Stomach smooth muscle (tissue), 2 donors: ENCODE data around the gene KIRREL3.

Experiments
- H3K27ac ChIP-seq: one replicate; pipeline ENCODE4 v1.7.0; 2013; ENCODE audit warnings: mild to moderate bottlenecking, low read length, inconsistent platforms
- H3K27me3 ChIP-seq, 2 donors: one replicate each; pipeline ENCODE4 v1.7.0; 2013; ENCODE audit warnings: low read length in 2 of 2; ENCODE audit not compliant: insufficient read depth in 2 of 2, control insufficient read depth in 1 of 2
- H3K36me3 ChIP-seq, 2 donors: one replicate each; pipeline ENCODE4 v1.7.0; 2013; ENCODE audit warnings: low read length in 2 of 2; ENCODE audit not compliant: control insufficient read depth in 2 of 2, insufficient read depth in 2 of 2
- H3K4me1 ChIP-seq: one replicate; pipeline ENCODE4 v1.7.0; 2013; ENCODE audit warnings: low read length; ENCODE audit not compliant: control insufficient read depth, insufficient read depth
- H3K4me3 ChIP-seq, 2 donors: one replicate each; pipeline ENCODE4 v1.7.0; 2013; ENCODE audit warnings: low read length in 2 of 2
- H3K9ac ChIP-seq, 2 donors: one replicate each; pipeline ENCODE4 v1.7.0; 2013; ENCODE audit warnings: low read length in 2 of 2, mild to moderate bottlenecking in 1 of 2
- H3K9me3 ChIP-seq, 2 donors: one replicate each; pipeline ENCODE4 v1.7.0; 2013; ENCODE audit warnings: low read length in 2 of 2; ENCODE audit not compliant: control insufficient read depth in 2 of 2
- donor health status: healthy.
- donor health status: Pancreatic carcinoma.

Gene KIRREL3

DNA sequence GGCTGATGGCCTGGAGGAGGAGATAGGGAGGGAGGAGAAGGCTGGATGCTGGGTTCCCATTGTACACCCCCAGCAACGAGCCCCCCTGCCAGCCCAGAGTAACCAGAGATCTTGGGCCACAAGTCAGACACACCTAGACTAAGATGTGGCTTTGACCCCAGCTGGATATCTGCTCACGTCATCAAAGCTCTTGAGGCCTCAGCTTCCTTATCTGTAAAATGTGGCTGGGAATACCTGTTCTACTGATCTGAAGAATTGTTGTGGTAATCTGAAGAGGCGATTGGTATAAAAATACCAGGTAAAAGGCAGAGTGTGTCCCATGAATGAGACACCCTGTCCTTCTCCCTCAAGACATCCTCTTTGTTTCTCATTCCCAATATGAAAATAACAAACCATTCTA is 365.1 kb downstream of the KIRREL3 start:
- H3K9ac ChIP-seq, result no peak overlapping the region
- no peaks in the 10 kb centered on the region for H3K36me3 ChIP-seq
- H3K4me1 ChIP-seq, result no peaks in the 10 kb centered on the region
- peaks cover 2 to 4% of the 10 kb centered on the region in 2 donors for H3K27me3 ChIP-seq
- H3K9me3 ChIP-seq, result no peaks in the 10 kb centered on the region
- no peak overlapping the region for H3K27ac ChIP-seq
- no peak overlapping the region for H3K4me3 ChIP-seq

DNA sequence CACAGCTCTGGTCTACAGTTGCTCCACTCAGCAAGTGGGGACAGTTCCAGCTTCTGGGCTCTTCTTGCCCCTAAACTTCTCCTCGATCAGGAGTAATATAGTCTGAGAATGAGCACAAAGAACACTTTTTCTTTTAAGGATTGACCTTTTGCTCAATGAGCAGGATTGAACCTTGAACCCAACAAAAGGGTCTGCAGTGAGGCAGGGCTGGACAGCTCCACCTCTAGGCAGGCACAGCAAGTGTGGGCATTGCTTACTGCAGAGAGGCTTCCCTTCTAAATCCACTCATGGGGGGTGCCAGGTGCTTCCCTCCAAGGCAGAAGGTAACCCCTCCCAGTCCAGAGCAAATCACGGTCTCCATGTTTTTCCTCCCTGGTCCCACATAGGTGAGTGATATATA is 365.6 kb downstream of the KIRREL3 start:
- Histone ChIP-seq H3K36me3 (no peaks in the 10 kb centered on the region), H3K9ac (no peak overlapping the region), H3K27ac (no peak overlapping the region), H3K4me3 (no peak overlapping the region), H3K9me3 (no peaks in the 10 kb centered on the region), H3K27me3 (peaks cover 2 to 4% of the 10 kb centered on the region in 2 donors), H3K4me1 (no peaks in the 10 kb centered on the region)

DNA sequence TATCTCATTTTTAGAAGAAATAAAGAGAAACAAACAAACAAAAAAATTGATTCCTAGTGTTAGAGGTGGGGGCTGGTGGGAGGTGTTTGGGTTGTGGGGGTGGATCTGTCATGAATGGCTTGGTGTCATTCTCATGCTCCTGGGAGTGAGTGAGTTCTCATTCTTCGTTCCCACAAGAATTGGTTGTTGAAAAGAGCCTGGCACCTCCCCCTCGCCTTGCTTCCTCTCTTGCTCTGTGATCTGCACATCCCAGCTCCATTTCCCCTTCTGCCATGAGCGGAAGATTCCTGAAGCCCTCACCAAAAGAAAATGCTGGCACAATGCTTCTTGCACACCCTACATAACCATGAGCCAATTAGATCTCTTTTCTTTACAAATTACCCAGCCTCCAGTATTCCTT is 367.2 kb downstream of the KIRREL3 start:
- Histone ChIP-seq H3K27me3 (peaks cover 2 to 6% of the 10 kb centered on the region in 2 donors), H3K4me3 (no peak overlapping the region), H3K36me3 (no peaks in the 10 kb centered on the region), H3K4me1 (no peaks in the 10 kb centered on the region), H3K9ac (no peak overlapping the region), H3K27ac (no peak overlapping the region), H3K9me3 (no peaks in the 10 kb centered on the region)

DNA sequence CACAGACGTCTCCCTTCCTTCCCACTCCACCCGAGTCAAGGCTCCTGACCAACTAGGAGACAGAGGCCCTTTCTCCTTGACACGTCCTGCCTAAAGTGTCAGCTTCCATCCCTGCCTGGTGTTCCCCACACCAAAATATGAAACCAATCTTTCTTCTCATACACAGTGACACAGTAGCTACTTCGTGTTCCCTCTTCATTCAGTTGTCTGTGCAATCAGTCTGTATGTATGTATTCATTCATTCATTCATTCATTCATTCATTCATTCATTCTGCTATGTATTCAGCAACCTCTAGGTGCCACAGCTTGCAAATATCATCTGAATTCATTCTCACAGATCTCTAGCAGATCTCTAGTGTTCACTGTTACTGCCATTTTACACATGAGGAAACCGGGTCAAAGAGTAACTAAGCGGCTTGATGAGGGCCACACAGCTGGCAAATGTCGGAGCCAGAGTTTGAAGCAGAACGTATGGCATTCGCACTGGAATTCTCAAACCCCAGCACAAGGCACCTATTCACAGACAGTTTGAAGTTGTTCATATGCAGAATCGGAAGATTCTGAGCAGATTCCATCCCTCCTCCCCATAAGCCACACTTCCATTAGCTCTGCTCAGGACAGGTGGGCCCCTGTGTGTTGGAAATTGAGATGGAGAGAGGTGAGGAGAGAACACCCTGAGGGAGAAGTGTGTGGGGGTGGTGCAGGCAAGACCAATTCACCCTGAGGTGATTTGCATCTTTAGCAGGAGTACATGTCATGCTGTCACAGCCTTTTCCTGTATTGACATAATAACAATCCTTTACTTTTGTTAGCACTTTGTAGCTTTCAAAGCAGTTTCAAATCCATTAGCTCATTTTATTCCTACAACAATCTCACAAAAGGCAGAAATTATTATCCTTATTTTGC is 369.4 kb downstream of the KIRREL3 start:
- H3K27me3 ChIP-seq, result peaks cover 2 to 5% of the 10 kb centered on the region in 2 donors
- no peak overlapping the region for H3K9ac ChIP-seq
- H3K27ac ChIP-seq, result no peak overlapping the region
- H3K4me3 ChIP-seq, result no peak overlapping the region
- no peaks in the 10 kb centered on the region for H3K36me3 ChIP-seq
- H3K9me3 ChIP-seq, result no peaks in the 10 kb centered on the region
- no peaks in the 10 kb centered on the region for H3K4me1 ChIP-seq

DNA sequence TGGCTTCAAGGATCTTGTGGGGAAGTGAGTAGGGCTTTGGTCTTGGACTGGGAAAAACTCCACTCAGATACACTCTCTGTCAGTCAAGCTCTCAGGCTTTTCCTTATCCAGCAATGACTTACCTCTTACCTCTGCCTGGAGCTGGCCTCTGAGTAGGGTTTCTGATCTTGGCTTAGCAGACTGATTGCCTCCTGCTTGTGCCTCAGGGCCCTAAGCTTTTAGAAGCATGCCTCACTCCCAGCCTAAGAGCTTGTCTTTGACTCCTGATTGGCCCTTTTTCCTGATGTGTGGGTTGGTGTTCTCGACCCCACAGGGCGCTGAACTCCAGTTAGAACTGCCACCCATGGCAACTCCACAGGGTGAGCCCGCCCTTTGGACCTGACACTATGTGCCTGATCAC is 370.1 kb downstream of the KIRREL3 start:
- Histone ChIP-seq H3K9ac (no peak overlapping the region), H3K27ac (no peak overlapping the region), H3K9me3 (no peaks in the 10 kb centered on the region), H3K27me3 (peaks cover 2 to 5% of the 10 kb centered on the region in 2 donors), H3K4me1 (no peaks in the 10 kb centered on the region), H3K4me3 (no peak overlapping the region), H3K36me3 (no peaks in the 10 kb centered on the region)

DNA sequence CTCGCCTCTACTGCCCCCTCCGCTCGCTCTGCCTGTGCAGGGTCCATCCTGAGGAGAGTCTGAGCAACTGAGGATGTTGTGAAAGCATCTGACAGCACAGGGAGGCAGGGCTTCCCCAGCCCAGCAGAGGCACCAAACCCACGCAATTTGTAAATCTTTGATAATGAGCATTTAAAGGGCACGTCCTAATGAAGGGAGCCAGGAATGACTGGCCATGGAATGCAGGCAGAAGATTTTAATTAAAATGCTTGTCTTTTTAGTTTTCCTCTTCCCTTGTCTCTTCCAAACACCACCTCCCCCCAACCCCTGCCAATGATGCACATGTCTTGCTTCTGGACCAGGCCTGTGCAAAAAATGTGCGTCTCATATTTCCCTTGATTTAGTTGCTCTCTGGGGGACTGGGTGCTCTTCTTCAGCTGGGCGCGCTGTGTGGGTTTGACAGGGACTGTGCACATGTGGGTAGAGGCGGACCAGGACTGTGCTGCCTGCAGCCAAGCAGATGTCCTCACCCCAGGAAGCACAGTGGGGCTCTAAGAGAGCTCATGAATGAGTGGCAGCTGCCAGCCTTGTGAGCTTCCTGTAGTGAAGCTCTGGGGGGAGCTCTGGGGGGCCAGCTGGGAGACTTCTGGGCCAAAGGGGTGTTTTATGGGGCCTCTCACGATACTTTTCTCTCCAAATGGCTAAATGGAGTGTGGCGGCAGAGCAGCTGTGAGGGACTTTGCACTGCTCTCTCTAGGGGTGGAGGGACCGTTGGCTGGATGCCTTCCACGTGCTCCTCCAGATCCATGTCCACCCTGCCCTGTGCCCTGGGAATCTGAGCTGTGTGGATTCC is 371.6 kb downstream of the KIRREL3 start:
- Histone ChIP-seq H3K4me3 (no peak overlapping the region), H3K27ac (no peak overlapping the region), H3K36me3 (no peaks in the 10 kb centered on the region), H3K27me3 (peaks cover 0 to 5% of the 10 kb centered on the region in 2 donors), H3K9me3 (no peaks in the 10 kb centered on the region), H3K9ac (no peak overlapping the region), H3K4me1 (no peaks in the 10 kb centered on the region)

DNA sequence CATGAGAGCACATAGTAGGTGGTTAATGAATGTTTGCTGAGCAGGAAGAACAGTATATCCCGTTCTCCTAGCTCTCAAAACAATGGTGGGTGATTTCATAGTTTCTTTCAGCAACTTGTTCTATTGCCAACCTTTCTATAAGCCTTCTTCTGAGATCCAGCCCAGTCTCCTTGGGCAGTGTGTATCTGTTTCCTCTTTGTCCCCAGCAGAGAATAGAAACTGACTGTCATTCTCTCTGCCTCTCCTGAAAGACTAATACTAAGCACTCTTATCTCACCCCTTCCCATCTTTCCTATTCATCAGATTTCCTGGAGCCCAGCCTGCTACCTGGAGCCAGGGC is 372.1 kb downstream of the KIRREL3 start:
- no peak overlapping the region for H3K9ac ChIP-seq
- no peak overlapping the region for H3K4me3 ChIP-seq
- no peak overlapping the region for H3K27ac ChIP-seq
- no peaks in the 10 kb centered on the region for H3K4me1 ChIP-seq
- H3K36me3 ChIP-seq, result no peaks in the 10 kb centered on the region
- peaks cover 0 to 5% of the 10 kb centered on the region in 2 donors for H3K27me3 ChIP-seq
- no peaks in the 10 kb centered on the region for H3K9me3 ChIP-seq

DNA sequence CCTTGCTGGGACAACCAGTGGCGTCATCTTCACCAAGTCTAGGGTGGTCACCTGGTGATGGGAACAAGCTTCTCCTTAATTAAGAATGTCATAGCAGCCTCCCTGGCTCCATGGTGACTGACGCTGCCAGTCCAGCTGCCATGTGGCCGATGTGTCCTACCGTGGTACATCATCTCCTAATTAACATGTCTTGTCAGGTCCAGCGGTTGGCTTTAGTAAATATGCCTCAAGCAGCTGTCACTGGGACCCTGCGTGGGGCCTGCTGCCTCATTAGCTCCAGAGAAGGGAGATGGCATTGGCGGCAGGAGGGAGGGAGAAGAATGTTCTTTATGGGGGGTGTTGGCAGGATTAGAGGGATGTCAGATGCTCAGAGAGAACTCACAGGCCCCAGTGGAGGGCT is 373.1 kb downstream of the KIRREL3 start:
- Histone ChIP-seq H3K36me3 (no peaks in the 10 kb centered on the region), H3K9ac (no peak overlapping the region), H3K4me3 (no peak overlapping the region), H3K4me1 (no peaks in the 10 kb centered on the region), H3K9me3 (no peaks in the 10 kb centered on the region), H3K27ac (no peak overlapping the region), H3K27me3 (peaks cover 0 to 5% of the 10 kb centered on the region in 2 donors)

DNA sequence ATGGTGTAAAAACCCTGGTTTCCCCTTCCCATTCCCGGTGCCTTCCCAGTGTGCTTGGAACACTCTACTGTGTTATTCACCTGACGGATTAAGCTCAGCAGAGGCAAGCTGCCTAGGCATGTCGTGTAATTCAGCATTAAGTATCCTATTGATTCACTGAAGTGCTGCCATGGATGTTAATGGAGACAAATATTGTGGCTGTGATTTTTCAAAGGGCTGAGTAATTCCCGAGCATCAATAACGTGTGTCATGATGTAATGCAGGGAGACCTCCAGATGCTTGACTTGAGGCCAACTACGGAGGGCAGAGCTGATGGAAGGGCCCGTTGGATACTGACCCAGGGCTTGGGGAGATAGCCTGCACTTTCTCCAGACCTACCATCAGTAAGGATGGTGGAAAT is 376.1 kb downstream of the KIRREL3 start:
- no peaks in the 10 kb centered on the region for H3K9me3 ChIP-seq
- H3K4me1 ChIP-seq, result no peaks in the 10 kb centered on the region
- H3K36me3 ChIP-seq, result no peaks in the 10 kb centered on the region
- no peak overlapping the region for H3K27ac ChIP-seq
- H3K4me3 ChIP-seq, result no peak overlapping the region
- H3K27me3 ChIP-seq, result peaks cover 0 to 2% of the 10 kb centered on the region in 2 donors
- H3K9ac ChIP-seq, result no peak overlapping the region

DNA sequence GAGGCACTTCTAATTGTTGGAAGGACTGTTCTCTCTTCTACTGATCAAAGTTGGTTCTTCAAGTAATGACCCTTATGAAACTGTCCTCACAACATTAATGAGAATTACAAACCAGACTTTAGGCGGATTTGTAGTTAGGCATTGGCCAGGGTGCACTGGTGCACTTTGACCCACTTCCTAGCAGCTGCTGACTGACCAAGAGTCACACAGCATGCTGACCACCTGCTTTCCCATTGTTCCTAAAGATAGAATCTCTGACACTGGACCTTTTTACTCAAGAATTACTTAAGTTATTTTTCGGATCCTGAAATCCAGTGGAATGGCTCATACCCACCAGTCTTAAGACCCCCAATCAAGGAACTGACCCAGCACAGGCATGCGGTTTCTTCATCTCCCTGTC is 381.1 kb downstream of the KIRREL3 start:
- Histone ChIP-seq H3K4me1 (no peaks in the 10 kb centered on the region), H3K36me3 (no peaks in the 10 kb centered on the region), H3K4me3 (no peak overlapping the region), H3K27ac (no peak overlapping the region), H3K27me3 (no peaks in the 10 kb centered on the region), H3K9ac (no peak overlapping the region), H3K9me3 (peaks cover 0 to 3% of the 10 kb centered on the region in 2 donors)

DNA sequence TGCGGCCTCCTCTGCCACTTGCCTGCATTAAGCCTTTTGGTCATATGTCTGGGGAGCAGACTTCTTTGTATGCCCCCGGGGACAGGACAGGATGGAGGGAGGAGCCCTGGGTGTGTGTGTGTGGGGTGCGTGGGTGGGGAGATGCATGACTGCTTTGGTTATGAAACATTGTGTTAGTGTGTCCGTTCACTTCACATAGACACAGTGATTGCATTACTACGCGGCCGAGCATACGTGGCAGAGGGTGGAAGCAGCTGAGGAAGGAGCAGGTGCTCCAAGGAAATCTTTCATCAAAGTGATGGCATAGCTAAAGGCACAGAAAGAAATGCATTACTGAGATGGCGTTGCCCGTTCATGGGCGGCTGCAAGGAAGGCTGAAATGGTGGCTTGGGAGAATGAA is 384.7 kb downstream of the KIRREL3 start:
- H3K4me1 ChIP-seq, result no peaks in the 10 kb centered on the region
- no peak overlapping the region for H3K9ac ChIP-seq
- H3K9me3 ChIP-seq, result peaks cover 0 to 3% of the 10 kb centered on the region in 2 donors
- H3K27ac ChIP-seq, result no peak overlapping the region
- no peak overlapping the region for H3K4me3 ChIP-seq
- no peaks in the 10 kb centered on the region for H3K27me3 ChIP-seq
- H3K36me3 ChIP-seq, result no peaks in the 10 kb centered on the region
